Naive B cell (primary cell): Measurements from ENCODE around the gene SFXN5. TPM values are rescaled to one million over a fixed set of nuclear protein-coding genes. Genes with fewer than 3 reads are reported as not detected.
A peak's percentile ranks its signal among the peaks of the same experiment; 100 is the strongest.

Experiments
- ATAC-seq, 2 donors: fragments of 150-1000 bp; cut with Tn5 transposase; 2 replicates each; pipeline ENCODE4 v1.10.0; 2021; ENCODE audit warnings: low read depth in 2 of 2, mild to moderate bottlenecking in 2 of 2, moderate library complexity in 2 of 2
- DNase-seq: peaks from one replicate; pipeline ENCODE4 v3.0.0; 2022
- H3K27ac Mint-ChIP-seq, 6 donors: one replicate each; pipeline ENCODE4 v1.8.0; 2020 to 2022; ENCODE audit warnings: mild to moderate bottlenecking in 6 of 6, mixed read lengths in 6 of 6, moderate library complexity in 5 of 6, inconsistent platforms in 2 of 6
- H3K27me3 Mint-ChIP-seq, 3 donors: one replicate each; pipeline ENCODE4 v1.8.0; 2021 to 2022; ENCODE audit warnings: mixed read lengths in 3 of 3, mild to moderate bottlenecking in 1 of 3
- H3K36me3 Mint-ChIP-seq, 2 donors: one replicate each; pipeline ENCODE4 v1.8.0; 2020 to 2022; ENCODE audit warnings: mixed read lengths in 2 of 2, inconsistent platforms in 1 of 2, mild to moderate bottlenecking in 1 of 2
- H3K4me1 Mint-ChIP-seq, 3 donors: one replicate each; pipeline ENCODE4 v1.8.0; 2020 to 2022; ENCODE audit warnings: mixed read lengths in 3 of 3, inconsistent platforms in 1 of 3, mild to moderate bottlenecking in 1 of 3, moderate library complexity in 1 of 3
- H3K4me3 Mint-ChIP-seq, 8 donors: one replicate each; pipeline ENCODE4 v1.8.0; 2020 to 2022; ENCODE audit warnings: mild to moderate bottlenecking in 8 of 8, mixed read lengths in 8 of 8, moderate library complexity in 8 of 8, inconsistent platforms in 2 of 8
- H3K9me3 Mint-ChIP-seq, 7 donors: one replicate each; pipeline ENCODE4 v1.8.0; 2020 to 2022; ENCODE audit warnings: mixed read lengths in 7 of 7, mild to moderate bottlenecking in 5 of 7, inconsistent platforms in 2 of 7, moderate library complexity in 1 of 7
- polyA plus RNA-seq, 6 donors: library from polyadenylated mRNA; unstranded; fragments of 300-500 nt; fragmentation: Illumina TruSeq; gene quantifications; one replicate each; pipeline ENCODE4 v1.2.3, GENCODE V29; 2021; ENCODE audit warnings: low read depth in 6 of 6

Gene SFXN5
- polyA plus RNA-seq, 6 donors from 2014 or later = 2.5 to 4.4 (median 3.0) TPM; not detected in 1

DNA sequence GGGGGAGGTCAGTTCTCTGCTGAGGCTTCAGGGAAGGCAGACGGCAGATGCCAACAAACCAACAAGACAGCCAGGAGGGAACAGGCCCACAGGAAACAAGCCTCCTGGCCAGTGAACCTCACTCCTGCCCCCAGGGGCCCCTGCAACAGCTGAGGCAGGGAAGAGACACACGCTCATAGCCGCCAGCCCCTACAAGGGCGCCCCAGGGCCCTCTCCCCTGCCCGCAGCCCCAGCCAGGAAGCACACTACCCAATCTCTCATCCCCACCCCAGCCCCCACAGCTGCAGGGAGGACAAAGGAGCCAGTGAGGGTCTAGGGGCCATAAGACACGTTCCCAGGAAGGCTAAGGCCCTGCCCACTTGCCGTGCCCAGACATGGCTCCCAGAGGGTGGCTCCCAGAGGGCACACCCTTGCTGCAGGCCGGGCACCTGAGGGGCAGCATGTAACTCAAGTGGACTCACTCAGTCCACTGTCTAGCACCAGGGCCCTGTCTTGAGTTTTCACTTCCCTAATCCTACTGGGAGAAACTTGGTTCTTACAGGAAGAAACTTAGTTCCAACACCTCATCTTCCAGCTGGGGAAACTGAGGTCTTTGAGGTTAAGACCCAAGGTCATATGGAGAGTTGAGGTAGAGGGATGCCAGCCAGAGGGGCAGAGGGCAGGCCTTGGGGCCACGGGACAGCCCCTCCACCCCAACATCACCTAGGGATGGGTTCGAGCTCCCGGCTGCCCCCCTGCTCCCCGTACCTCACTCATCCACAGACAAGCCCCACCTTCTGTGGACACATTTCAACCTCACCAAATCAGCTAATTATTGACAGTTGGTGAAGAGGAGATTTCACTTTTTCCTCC is 116.9 kb downstream of the SFXN5 start:
- ATAC-seq (no peak), DNase-seq (no peak)
- no peaks in the 10 kb centered on the region for H3K9me3 Mint-ChIP-seq
- peak overlapping the region in 1 of 6 donors; percentile 43 for H3K27ac Mint-ChIP-seq
- H3K4me1 Mint-ChIP-seq = peaks cover 0 to 8% (median 0%) of the 10 kb centered on the region in 3 donors
- H3K27me3 Mint-ChIP-seq = no peaks in the 10 kb centered on the region
- H3K36me3 Mint-ChIP-seq = no peaks in the 10 kb centered on the region
- H3K4me3 Mint-ChIP-seq = no peak overlapping the region

DNA sequence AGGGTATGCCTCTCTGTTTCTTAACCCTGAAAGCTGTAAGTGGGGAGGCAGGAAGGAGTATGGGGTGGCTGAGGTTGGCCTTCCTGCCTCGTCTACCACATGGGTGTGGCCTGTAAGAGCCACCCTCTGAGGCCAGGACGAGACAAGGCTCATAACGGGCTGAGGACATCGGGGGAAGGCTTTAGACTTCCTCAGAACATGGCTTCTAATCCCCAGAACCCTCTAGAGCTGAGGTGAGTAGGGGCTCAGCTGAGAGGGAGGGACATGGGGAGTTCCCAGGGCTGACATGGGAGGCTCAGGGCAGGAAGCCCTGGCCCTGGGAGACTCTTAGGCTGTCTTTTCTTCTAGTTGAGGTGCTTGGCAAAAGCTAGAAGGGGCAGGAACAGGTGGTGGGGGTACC is 117.5 kb downstream of the SFXN5 start:
- no peak for DNase-seq

DNA sequence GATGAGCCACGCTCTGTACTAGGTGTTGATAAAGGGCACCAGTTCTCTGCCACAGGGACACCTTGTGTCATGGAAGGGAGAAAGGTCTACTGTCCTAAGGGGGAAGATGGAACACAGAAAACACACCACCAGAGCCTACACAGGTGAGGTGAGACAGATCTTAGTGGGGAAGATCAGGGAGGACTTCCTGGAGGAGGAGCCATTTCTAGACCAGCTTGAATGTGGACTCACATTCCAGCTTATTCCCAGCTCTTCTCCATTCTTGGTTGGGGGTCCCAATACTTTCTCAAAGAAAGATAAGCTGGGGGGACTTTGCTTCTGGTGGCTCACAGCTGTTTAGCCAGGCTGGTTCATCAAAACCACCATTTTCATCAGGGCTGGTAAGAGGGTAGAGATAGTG is 118.0 kb downstream of the SFXN5 start:
- H3K27ac Mint-ChIP-seq = peak overlapping the region in 1 of 6 donors; percentile 57
- DNase-seq = no peak
- no peaks in the 10 kb centered on the region for H3K9me3 Mint-ChIP-seq
- ATAC-seq = no peak
- H3K4me3 Mint-ChIP-seq = peak overlapping the region in 1 of 8 donors; percentile 59
- H3K36me3 Mint-ChIP-seq = no peaks in the 10 kb centered on the region
- H3K27me3 Mint-ChIP-seq = no peaks in the 10 kb centered on the region
- peaks cover 0 to 8% (median 0%) of the 10 kb centered on the region in 3 donors for H3K4me1 Mint-ChIP-seq

More for the DNA sequence above, 117.5 kb downstream of the SFXN5 start:
- no peak for ATAC-seq
- Mint-ChIP-seq H3K27ac (peak overlapping the region in 2 of 6 donors; percentile 47 to 57), H3K36me3 (no peaks in the 10 kb centered on the region), H3K4me3 (peak overlapping the region in 2 of 8 donors; percentile 42 to 59), H3K27me3 (no peaks in the 10 kb centered on the region), H3K9me3 (no peaks in the 10 kb centered on the region), H3K4me1 (peaks cover 0 to 8% (median 0%) of the 10 kb centered on the region in 3 donors)

DNA sequence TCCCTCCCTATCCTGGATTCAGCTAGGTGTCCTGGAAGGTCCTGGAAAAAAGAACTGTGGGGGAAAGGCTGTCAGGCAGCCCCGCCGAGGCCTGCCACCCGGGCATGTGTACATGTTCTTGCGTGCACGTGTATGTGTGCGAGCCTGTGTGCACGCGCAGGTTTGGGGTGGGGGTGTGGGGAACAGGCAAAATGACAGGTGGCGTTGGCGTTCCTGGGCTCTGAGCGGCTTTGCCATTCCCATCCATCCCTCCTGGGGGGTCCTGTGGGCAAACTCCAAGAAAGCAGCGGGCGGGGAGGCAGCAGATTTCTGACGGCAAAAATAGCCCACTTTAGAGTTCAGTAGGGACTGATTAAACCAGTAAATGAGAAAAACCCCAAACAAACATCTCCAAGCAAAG is 118.6 kb downstream of the SFXN5 start:
- DNase-seq (no peak), ATAC-seq (no peak)
- no peaks in the 10 kb centered on the region for H3K27me3 Mint-ChIP-seq
- no peaks in the 10 kb centered on the region for H3K9me3 Mint-ChIP-seq
- H3K4me1 Mint-ChIP-seq = peaks cover 0 to 8% (median 0%) of the 10 kb centered on the region in 3 donors
- H3K4me3 Mint-ChIP-seq = no peak overlapping the region
- H3K36me3 Mint-ChIP-seq = no peaks in the 10 kb centered on the region
- H3K27ac Mint-ChIP-seq = no peak overlapping the region

DNA sequence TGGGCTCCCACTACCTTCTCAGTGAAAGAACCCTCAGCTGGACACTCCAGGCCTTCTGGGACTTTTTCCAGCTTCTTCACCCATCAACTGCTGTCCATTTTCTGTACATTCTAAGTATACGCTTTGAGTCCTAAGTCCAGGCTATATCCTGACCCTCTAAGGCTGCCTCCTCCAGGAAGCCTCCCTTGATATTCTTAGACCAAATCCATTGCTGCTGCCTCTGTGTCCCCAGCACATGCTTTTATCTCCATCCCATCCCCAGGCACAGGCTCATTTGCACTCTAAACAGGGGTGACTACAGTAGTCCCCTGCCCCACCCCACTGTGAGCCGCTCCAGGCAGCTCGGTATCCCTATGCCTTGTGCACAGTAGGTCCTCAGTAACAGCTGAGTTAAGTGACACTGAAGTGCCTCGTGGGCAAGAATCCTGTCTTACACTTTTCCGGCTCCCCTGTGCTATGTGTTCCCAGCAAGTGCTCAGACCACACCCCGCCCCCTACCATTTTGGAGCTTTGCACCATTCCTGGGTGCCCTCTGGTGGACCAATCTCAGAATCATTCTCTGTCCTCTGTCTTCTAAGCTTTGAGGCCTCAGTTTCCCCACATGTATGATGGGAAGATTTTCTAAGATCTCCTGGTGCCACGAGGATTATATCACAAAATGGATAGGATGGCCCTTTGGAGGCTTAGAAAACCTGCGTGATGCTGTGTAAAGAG is 119.2 kb downstream of the SFXN5 start:
- H3K4me1 Mint-ChIP-seq = peaks cover 0 to 8% (median 0%) of the 10 kb centered on the region in 3 donors
- H3K9me3 Mint-ChIP-seq = no peaks in the 10 kb centered on the region

DNA sequence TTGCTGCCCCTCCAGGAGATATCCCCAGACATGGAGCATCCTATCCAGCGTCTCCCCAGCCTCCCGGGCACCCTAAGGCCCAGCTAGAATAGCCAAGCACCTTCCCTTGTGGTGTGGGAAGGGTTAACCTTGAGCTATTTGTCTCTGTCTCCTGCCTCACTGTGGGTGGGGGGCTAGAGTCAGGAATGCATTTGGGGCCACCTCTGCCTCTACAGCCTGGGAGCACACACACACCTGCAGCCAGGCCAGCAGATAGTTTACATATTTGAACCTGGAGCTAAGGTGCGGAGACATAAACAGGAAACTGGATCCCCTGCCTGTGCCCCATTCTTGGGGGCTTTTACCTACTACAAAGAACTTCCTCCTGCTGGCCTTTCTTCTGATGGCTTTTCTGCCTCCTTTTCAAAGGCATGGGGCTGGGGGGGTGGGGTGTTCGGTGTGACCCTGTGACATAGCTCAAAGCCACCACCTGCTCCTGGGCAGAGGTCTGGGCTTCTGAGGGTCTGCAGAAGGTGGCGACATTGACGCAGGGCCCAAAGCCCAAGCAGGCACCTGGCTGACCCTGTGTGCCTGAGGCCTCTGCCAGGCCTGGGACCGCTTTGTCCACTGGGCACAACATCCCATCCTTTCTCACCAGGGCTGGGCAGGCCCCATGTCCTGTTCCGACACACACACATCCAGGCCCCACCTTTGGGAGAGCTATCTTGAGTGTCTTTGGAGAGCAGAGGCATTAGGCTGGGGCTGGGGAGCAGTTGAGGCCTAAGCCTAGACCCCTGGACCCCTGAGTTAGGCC is 120.0 kb downstream of the SFXN5 start:
- Mint-ChIP-seq H3K4me3 (peak overlapping the region in 1 of 8 donors; percentile 65), H3K4me1 (peaks cover 0 to 8% (median 5%) of the 10 kb centered on the region in 3 donors), H3K9me3 (no peaks in the 10 kb centered on the region)

More for the DNA sequence above, 119.2 kb downstream of the SFXN5 start:
- Mint-ChIP-seq H3K27ac (no peak overlapping the region), H3K27me3 (no peaks in the 10 kb centered on the region), H3K36me3 (no peaks in the 10 kb centered on the region), H3K4me3 (no peak overlapping the region)
- ATAC-seq (no peak), DNase-seq (no peak)

DNA sequence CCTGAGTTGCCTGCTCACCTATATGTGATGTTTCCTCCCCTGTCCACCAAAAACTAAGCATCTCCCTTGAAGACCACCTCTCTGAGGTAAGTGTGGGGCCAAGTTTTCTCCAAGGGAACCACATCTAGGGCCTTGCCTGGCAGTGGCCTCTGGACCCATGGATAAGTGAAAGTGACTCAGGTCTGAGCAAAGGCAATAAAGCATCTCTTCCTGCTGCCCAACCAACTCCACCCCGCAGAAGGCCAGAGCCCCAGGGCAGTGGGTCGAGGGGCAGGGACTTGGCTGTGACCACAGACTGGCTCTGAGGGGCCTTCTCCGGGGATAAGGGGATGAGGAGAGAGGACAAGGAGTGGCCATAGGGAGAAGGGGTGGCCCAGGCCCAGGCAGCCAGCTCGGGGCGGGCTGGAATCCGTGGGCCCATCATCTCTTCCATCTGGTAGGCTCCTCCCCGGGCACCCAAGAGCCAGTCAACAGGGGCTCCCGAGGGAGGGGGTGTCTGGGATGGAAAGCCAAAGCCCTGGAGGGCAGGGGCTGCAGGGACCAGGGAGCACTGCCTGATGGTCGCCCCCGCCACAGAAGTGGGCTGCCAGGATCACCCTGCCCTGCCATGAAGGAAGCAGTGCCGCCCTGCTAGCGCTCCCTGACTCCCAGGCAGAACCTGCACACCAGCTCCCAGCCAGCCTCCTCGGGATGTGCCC is 120.8 kb downstream of the SFXN5 start:
- no peak overlapping the region for H3K4me3 Mint-ChIP-seq
- H3K36me3 Mint-ChIP-seq = peaks cover 0 to 9% of the 10 kb centered on the region in 2 donors
- DNase-seq (no peak), ATAC-seq (no peak)
- no peaks in the 10 kb centered on the region for H3K27me3 Mint-ChIP-seq
- H3K4me1 Mint-ChIP-seq = peaks cover 0 to 9% (median 8%) of the 10 kb centered on the region in 3 donors
- no peaks in the 10 kb centered on the region for H3K9me3 Mint-ChIP-seq
- no peak overlapping the region for H3K27ac Mint-ChIP-seq

More for the DNA sequence above, 120.0 kb downstream of the SFXN5 start:
- Mint-ChIP-seq H3K27ac (no peak overlapping the region), H3K36me3 (peaks cover 0 to 5% of the 10 kb centered on the region in 2 donors), H3K27me3 (no peaks in the 10 kb centered on the region)
- ATAC-seq (no peak), DNase-seq (no peak)

DNA sequence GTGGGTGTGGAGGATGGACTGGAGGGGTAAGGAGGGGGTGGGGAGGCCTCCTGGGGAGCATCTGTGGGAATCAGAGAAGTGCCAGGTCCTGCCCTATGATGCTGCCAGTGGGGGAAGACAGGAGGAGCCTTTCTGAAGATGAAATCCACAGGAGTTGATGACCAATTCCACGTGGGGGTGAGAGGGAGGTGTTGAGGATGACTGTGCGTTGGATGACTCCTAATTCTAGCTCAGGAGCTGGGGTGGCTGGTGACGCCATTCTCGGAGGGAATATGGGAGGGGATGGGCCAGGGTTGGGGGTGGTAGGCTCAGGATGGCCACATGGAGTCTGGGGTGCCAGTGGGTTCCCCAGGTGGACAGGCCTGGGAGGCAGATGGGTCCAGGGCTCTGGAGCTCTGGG is 121.9 kb downstream of the SFXN5 start:
- ATAC-seq (no peak), DNase-seq (no peak)
- Mint-ChIP-seq H3K27ac (no peak overlapping the region), H3K27me3 (no peaks in the 10 kb centered on the region), H3K4me1 (peaks cover 0 to 9% (median 8%) of the 10 kb centered on the region in 3 donors), H3K9me3 (no peaks in the 10 kb centered on the region), H3K4me3 (no peak overlapping the region), H3K36me3 (peaks cover 0 to 9% of the 10 kb centered on the region in 2 donors)

DNA sequence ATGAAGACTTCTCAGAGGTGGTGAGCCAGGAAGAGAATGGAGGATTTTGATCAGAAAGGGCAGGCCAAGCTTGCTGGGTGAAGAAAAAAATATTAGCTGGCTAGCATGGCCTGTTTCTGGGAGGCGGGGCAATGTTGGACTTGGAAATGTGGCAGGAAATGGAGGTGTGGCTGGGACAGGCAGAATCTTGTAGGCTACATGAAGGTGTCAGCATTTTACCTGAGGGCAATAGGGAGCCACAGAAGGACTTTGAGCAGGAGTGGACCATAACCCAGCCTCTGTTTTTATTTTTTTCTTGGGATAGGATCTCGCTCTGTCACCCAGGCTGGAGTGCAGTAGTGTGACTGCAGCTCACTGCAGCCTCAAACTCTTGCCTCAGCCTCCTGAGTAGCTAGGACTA is 122.5 kb downstream of the SFXN5 start:
- Mint-ChIP-seq H3K4me3 (no peak overlapping the region), H3K9me3 (no peaks in the 10 kb centered on the region), H3K36me3 (peaks cover 0 to 9% of the 10 kb centered on the region in 2 donors), H3K4me1 (peaks cover 0 to 9% (median 2%) of the 10 kb centered on the region in 3 donors), H3K27ac (peak overlapping the region in 1 of 6 donors; percentile 76), H3K27me3 (no peaks in the 10 kb centered on the region)
- no peak for ATAC-seq
- no peak for DNase-seq

DNA sequence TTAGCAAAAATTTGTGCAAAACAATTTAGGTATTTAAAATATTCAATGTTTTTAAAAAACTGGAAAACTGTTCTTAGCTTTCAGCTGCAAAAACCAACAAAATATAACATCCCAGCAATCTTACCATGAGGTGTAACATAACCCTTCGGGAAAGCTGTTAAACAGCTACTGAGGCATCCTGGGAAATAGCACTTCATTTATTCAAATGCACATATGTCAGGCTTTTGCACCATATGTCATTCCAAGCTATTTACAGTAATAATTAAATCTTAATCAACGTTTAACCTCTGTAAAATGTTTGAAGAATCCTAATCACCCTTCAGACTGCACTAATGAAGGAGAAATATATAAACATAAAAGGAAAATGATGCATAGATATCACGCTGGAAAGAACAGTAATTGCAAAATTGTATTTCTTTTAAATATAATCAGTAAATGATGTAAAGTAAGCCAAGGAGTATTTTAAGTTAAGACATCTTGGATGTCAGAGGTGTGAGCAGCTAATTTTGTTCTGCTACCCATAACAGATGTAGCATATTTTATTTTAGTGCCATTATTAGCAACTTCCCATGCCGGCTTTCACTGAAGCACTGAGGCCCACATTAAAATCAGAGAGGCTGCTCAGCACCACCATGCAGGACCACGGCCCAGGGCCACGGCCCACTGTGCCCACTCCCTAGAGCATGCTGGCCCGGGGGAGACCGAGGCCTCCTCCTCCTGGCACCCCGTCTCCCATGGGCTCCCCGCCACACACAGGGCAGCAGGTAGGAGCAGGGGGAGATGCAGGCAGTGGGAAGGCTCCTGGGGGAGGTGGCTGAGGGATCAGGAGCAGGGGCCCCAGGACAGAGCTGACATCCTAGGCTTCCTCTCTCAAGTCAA is 123.3 kb downstream of the SFXN5 start:
- peaks cover 0 to 9% (median 0%) of the 10 kb centered on the region in 3 donors for H3K4me1 Mint-ChIP-seq
- H3K4me3 Mint-ChIP-seq = no peak overlapping the region
- H3K36me3 Mint-ChIP-seq = peaks cover 0 to 9% of the 10 kb centered on the region in 2 donors
- no peak overlapping the region for H3K27ac Mint-ChIP-seq
- no peaks in the 10 kb centered on the region for H3K27me3 Mint-ChIP-seq
- no peaks in the 10 kb centered on the region for H3K9me3 Mint-ChIP-seq
- ATAC-seq (no peak), DNase-seq (no peak)

DNA sequence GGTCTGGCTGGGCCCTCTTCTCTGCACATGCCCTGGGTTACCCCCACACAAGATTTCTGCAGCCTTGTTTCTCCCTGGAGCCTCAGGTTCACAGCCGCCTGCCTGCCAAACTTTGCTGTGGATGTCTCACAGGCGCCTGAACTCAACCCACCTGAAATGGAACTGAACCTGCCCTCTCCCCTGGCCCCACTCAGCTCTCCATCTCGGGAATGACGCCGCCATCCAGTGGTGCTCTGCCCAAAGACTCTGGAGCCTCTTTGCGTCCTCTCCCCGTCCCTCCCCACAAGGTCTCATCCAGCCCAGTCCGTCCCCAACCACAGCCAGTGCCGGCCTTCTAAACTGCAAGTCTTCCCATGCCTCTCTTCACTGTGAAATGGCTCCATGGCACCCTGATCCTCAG is 125.0 kb downstream of the SFXN5 start:
- H3K9me3 Mint-ChIP-seq = no peaks in the 10 kb centered on the region
- H3K4me1 Mint-ChIP-seq = peaks cover 0 to 9% (median 0%) of the 10 kb centered on the region in 3 donors
- H3K36me3 Mint-ChIP-seq = peaks cover 0 to 9% of the 10 kb centered on the region in 2 donors
- H3K27me3 Mint-ChIP-seq = no peaks in the 10 kb centered on the region
- ATAC-seq = no peak
- H3K4me3 Mint-ChIP-seq = no peak overlapping the region
- DNase-seq = no peak
- no peak overlapping the region for H3K27ac Mint-ChIP-seq

DNA sequence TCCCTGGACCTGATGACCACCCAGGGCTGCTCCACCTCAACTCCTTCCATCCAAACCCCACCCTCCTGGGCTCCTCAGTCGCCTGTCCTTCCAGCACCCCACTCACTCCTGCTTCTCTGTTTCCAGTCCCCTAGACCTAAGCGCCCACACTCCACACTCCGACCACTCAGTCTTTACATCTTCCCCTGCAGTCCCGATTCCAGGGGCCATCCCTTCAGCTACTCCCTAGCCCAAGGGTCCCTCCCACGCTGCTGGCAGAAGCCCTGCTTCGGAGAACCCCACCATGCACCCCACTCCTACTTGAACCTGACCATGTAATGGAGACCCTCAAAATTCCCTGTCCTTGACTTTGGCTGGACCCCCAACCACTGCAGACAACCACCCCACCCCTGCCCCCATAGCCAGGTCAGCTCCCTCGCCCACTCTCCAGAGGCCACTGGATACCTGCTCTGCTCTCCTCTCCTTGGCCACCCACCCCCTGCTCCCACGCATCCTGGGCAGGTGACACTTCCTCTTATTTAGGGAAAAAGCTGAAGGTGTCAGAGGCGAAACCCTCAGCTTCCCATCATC is 126.0 kb downstream of the SFXN5 start:
- Mint-ChIP-seq H3K27me3 (no peaks in the 10 kb centered on the region), H3K4me3 (no peak overlapping the region), H3K36me3 (peaks cover 0 to 9% of the 10 kb centered on the region in 2 donors), H3K27ac (peak overlapping the region in 1 of 6 donors; percentile 25), H3K9me3 (no peaks in the 10 kb centered on the region), H3K4me1 (peaks cover 0 to 9% (median 0%) of the 10 kb centered on the region in 3 donors)
- DNase-seq (no peak), ATAC-seq (no peak)
